ENCODE measurements around the gene SMAD3. TPM values are rescaled to one million over a fixed set of nuclear protein-coding genes. Genes with fewer than 3 reads are reported as not detected.
"Not testable (repeated sequence)": the region's sequence is repeated elsewhere in the genome, so short reads cannot be mapped to it uniquely, and the experiment has no call there.

SMAD3 gene
- total RNA-seq, 1 donor from 2014 or later, result 18.0 TPM

DNA sequence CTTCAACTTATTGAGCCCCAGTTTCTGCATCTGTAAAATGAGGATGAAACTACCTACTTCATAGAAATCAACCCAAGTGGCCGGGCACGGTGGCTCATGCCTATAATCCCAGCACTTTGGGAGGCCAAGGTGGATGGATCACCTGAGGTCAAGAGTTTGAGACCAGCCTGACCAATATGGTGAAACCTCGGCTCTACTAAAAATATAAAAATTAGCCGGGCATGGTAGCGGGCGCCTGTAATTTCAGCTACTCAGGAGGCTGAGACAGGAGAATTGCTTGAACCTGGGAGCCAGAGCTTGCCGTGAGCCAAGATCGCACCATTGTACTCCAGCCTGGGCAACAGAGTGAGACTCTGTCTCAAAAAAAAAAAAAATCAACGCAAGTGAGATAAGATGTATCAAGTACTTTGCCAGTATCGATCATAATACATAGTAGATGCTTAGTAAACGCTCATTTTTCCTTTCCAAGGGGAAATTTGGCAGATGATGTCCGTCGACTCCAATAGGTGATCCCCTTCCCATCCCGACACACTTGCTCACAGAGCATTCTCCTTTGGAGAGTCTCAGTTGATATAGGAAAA, 10.2 kb downstream of the SMAD3 start:
- ATAC-seq; intact Hi-C loops (cut with DNase I); DNase-seq (ENCODE audit: missing footprints): not testable (repeated sequence)

DNA sequence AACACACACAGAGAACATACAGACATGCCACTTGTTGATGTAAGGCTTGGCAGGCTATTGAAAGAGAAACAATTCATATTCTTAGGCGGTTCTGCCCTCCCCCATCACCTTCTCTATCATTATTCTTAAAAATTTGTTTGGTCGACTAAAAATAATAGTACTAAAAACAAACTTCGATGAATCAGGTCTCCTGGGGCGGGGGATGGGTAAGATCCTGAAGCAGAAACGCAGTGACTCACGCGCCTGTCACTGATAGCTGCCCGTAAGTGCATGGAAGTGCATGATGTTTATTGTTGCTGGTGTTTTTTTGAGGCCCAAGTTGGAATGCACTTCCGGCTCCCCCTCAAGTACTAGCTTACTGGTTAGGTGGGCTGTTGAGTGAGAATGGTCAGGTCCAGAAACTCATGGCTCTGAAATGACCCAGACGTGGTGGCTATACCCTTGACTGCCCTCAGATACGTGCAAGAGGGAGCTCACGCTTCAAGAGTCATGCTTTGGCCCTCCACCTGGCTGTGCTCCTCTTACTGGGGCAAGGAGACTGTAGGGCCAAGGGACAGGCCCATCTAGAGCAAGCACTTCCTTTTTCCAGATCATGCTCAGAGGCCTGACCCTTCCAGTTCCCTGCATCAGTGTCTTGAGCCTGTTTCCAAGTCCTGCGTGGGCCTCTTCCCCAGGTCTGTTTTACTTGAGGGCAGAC, 10.9 kb downstream of the SMAD3 start:
- intact Hi-C loops (cut with DNase I), result no loop called here
- ATAC-seq, result no peak
- no peak for DNase-seq (ENCODE audit: missing footprints)

DNA sequence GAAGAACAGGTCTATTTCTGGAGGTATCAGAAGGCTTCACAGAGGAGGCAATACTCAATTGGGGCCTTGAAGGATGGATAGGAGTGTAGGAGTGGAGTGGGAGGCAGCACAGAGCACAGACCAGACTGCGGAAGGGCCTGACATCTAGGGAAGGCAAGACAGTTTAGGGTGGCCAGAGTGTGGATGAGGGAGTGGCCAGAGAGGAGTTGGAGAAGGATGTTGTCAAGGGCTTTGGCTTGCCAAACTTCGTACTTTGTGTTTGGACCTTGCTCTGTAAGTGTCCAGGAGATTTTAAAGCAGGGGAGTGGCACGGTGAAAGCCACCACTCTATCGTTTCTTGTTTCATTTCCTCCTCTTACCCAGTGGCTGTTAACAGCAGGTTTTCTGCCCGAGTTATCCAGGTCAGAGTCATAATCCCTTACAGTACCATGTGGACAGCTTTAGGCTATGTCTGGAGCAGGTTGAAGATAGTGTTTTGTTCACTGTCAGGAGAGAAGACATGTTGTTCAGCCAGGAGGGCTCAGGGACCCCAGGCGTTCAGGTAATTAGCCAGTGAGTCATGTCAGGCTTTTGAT, 12.3 kb downstream of the SMAD3 start:
- DNase-seq (ENCODE audit: missing footprints) (no peak), ATAC-seq (no peak)
- intact Hi-C loops (cut with DNase I), result no loop called here

DNA sequence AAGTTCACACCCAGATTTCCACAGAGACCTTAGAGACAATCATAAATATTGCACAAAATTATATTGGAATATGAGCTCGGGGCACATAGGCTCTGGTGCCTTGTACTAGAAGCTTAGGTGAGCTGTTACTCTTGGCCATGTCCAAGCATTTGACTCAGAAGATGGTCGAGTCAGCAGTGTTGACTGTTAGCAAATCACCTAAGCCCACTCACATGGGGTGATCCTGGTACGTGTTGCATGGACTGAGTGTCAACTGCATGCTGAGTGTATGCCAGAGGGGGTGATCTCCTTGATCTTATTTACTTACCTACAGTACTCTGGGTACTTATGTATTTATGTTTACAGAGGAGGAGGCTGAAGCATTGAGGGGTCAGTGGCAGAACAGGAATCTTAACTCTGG, 14.0 kb downstream of the SMAD3 start:
- DNase-seq (ENCODE audit: missing footprints) (no peak), ATAC-seq (no peak)
- intact Hi-C loops (cut with DNase I), result no loop called here

DNA sequence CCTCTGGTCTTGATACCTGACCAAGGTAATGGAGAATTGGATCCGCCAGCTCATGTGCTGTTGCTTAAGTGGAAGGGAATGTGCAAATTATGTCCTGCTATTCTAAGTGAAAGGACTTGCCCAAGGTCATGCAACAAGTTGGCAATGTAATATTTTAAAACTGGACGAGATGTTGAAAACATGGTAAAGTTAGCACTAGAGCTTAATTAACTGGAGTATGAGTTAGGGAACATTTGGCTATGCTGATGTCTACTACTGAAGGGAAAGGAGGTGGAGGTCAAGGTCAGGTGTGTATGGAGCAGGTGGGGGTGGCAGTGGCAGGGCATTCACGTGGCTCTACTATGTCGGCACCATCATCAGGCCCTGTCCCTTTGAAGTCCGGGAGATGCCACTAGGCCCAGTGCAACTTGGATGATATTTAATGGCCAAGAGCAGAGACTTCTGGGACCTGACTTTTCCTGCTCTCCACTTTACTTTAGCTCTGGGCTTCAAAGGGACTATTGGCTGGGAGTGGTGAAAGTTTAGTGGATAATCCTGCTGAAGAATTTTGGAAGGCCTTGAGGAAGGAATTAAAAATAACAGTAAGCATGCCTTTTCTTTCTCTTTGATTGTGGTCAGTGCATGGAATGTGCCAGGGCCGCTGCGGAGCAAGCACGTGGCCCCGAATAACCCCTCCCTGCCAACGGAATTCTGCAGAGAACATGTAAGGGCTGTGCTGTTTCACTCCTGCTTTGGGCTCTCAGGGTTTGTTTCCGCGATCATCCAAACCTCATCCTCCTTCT, 14.9 kb downstream of the SMAD3 start:
- ATAC-seq (peak; percentile 66), DNase-seq (ENCODE audit: missing footprints) (no peak)
- intact Hi-C loops (cut with DNase I), result no loop called here

DNA sequence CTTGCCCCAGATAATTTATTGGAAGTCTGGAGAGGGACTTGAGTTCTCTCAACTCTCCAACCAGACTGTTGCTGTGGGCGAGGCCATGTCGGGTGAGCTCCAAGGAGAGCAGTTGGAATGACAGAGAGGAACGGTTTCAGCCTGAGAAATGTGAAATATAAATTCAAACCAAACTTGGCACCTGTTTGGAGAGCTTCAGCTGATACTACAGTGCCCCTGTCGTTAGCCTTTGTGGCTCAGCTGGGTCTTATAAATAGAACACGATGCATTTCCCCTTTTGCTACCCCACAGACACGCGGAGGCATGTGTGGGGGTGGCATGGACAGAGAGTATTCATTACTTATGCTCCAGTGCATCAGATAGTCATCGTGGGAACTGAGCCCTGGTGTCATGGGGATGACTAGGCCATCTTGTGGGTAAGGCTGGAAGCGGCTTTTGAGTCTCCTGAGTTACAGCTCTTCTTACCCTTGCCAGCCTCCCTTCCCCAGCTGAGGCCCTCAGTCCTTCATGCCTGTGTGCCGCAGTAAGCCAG, 15.6 kb downstream of the SMAD3 start:
- intact Hi-C loops (cut with DNase I), result no loop called here
- ATAC-seq, result peak; percentile 37
- DNase-seq (ENCODE audit: missing footprints), result no peak

DNA sequence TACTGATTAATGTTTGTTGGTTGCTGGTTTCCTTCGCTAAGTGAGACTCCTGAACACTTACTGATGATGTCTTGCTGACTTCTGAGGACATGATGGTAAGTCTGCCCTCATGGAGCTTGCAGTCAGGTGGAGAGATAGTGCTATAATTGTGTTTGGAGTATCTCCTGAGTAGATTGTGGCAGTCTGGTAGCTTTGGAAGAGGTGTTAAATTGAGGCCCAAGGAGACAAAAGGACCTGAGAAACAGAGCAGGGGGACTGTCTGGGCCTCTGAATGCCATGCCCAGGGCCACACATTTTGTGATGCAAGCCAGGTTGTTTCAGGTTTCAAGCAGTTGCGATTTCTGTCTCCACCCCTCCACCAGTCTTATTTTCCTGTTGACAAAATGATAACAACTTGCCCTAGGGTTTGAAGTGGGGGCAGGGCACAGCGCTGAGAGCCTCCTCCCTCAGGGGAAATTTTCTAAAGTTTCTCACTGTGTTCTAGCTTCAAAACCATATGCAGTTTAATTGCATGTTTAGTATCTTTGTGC, 16.7 kb downstream of the SMAD3 start:
- no peak for DNase-seq (ENCODE audit: missing footprints)
- ATAC-seq, result no peak
- intact Hi-C loops (cut with DNase I), result no loop called here

DNA sequence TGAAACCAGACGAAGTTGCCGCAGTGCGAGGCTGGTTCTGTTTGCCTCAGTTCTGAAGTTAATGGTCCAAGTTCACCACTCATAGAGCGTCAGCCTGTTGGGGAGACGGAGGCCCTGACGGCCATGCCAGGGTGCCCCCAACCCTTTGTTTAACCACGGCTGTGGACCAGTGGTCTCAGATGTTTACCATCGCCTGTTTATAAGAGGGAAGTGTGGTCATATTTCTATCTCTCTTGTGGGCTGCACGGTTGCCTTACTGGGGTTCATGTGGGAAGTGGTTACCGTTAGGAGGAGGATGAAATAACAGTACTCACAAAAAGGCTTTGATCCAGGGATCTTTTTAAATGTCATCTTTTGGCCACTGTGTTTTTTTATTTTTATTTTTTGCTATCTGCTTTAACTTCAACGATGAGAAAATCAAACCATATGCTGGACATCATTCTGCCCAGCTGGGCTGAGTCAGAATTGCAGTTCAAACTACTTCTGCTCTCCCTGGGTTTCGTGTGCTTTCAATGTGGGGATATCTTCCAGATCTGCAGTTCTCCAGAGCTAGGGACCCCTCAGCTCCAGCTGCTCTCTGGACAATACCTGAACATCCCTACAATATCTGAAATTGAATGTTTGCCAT, 17.8 kb downstream of the SMAD3 start:
- DNase-seq (ENCODE audit: missing footprints), result no peak
- intact Hi-C loops (cut with DNase I), result no loop called here
- ATAC-seq, result no peak

DNA sequence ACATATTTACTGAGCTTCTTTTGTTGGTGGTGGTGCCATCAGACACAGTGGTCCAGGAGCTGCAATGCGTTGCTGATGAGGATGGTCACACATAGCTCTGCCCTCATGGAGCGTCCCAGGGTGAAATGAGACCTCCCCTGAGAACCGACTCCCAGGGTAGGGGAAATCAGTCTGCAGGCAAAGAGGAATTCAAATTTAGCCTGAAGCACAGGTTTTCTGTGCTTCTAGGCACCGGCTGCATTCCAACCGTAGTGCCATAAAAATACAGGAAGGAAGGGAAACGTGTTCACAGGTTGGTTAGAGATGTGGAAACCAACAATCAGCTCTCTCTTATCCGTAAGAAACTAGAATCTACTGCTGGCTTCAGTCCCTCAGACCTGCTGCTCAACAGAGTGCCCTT, 19.2 kb downstream of the SMAD3 start:
- DNase-seq (ENCODE audit: missing footprints) (no peak), ATAC-seq (no peak)
- intact Hi-C loops (cut with DNase I), result no loop called here

DNA sequence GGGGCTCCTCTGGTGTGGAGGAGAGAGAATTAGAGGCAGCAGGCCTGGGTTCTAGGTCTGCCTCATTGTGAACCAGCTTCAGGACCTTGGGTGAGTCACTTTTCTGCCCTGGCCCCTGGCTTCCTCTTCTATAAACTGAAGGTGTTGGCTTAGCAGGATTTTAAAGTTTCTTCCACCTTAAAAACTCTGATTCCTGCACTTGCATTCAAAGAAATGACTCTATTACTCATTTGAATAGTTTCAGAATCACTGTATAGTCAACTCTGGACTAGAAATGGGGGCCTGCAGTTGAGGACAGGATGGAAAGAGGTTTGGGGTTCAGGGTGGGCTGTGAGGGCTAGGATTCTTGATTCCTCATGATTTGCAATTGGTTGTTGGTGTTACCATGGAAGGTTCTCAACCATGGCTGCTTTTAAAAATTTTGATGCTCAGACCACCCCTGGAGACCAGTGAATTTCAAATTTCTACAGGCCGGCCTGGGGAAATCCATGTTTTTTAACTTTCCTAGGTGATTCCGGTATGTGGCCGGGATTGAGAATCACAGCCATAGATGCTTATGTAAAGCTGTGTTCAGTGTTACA, 19.9 kb downstream of the SMAD3 start:
- intact Hi-C loops (cut with DNase I), result no loop called here
- ATAC-seq (no peak), DNase-seq (ENCODE audit: missing footprints) (no peak)

DNA sequence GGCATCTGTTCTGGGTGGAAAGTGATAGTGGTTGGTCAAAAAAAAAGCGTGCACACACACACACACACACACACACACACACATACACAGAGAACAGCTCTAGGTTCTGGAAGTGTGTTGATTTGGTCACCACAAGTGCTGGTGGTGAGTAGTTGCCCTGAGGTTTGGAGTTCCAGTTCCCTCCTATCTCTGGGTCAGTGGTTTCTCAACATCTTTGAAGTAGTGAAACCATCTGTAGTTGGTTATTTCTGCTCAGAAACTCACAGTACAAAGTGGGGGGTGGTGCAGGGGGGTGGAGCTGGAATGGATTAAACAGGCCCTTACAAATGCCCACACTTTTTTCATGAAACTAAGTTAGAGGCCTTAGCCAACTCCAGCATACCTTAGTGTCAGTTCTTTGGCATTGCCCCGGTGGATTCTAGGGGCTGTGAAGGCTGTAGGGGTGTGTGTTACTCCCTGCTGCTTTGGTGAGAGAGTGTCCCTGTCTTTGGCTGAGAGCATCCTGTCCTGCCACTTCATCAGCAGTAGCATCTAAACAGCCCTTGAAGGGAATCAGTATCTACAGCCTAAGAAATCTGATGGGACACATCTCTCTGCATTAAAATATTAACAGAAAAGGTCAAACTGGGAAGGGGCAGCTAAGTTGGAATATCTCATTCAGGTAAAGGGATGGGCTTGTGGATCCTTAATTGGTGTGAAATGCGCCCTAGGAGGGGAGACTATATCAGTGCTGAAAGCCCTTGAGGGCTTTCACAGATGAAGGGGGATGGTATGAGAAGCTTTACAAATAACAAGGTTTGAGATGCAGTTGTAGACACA, 20.6 kb downstream of the SMAD3 start:
- intact Hi-C loops (cut with DNase I), result no loop called here
- peak; percentile 48 for ATAC-seq
- DNase-seq (ENCODE audit: missing footprints), result no peak

DNA sequence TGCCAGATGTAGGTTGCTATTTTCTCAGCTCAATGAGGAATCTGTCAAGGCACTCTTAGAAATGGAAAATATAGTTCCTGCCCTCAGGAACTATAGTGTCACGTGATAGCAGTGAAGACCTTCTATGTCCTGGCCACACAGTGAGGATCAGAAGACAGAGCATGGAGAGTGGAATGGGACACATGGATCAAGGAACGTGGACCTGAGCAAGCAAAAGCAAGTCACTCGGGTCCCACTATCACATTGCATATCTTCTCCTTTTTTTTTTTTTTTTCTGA, 21.2 kb downstream of the SMAD3 start:
- intact Hi-C loops (cut with DNase I), result no loop called here
- DNase-seq (ENCODE audit: missing footprints), result no peak
- ATAC-seq, result no peak

DNA sequence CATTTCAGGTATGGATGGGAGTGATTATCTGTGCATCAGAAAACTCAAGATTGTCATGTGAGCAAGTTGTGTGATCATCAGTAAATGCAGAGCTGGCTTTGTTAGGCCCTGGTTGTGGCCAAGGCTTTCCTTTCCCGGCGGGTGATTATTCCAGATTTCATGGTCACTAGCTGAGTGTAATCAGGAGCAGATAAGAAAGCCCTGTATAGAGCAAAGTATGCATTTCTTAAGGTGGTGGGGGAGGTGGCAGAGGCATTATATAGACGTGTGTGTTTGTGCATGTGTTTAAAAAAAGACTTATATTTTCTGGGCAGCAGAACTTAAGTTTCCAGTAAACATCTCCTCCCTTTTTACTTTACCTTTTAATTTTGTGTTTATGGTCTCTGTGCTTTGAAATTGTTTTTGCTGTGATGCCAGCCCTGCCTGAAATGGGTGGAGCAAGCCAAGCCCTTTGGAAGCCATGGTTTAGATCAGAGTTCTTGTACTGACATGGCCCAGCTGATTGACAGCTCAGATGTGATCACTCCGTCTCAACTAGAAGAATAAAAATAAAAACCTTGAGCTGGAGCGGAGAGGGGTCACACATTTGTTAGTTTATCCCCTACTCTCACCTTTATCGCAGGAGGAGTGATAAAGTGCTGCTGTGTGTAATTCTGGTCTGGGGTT, 22.2 kb downstream of the SMAD3 start:
- no peak for ATAC-seq
- no peak for DNase-seq (ENCODE audit: missing footprints)
- intact Hi-C loops (cut with DNase I), result no loop called here

DNA sequence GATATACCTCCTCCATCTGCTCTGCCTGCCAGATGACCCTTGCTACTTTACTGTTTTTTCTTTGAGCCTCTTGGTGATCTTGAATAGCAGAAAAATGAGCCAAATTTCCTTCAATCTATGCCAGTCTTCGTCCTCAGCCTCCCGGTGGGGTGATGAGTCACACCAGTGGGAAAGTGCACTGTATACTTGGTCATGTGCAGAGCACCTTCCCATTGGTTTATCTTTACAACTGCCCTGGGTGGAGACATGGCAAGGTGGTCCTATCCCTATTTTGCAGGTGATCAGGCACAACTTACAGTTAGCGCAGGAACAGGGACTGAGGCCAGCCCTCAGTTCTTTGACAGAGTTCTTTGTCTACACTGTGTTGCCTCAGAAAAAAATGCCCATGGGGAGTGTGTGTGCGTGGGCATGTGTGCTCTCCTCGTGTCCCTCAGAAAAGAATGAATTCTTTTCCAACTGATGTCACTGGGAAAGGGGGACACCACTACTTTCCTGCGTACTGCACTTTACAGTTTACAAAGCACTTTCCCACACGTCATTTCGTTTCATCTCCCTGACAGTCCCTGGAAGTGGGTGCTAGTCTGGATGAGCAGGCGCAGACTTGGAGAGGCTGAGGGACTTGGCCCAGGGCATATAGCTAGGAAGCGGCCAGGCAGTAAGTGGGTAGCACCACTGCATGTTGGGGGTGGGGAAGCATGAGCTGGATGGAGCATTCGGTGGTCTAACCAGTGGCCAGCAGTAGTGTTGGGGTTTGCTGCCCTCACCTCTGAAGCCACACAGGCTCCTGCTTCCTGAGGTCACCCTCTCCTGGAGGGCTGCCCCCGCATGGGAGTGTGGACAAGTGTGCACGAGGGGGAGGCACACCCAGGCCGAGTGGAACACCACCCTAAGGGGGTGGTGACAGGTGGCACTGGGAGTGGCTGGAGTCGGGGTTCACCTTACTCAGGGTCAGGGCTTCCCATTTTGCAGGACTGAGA, 24.1 kb downstream of the SMAD3 start:
- intact Hi-C loops (cut with DNase I), result no loop called here
- no peak for DNase-seq (ENCODE audit: missing footprints)
- no peak for ATAC-seq

DNA sequence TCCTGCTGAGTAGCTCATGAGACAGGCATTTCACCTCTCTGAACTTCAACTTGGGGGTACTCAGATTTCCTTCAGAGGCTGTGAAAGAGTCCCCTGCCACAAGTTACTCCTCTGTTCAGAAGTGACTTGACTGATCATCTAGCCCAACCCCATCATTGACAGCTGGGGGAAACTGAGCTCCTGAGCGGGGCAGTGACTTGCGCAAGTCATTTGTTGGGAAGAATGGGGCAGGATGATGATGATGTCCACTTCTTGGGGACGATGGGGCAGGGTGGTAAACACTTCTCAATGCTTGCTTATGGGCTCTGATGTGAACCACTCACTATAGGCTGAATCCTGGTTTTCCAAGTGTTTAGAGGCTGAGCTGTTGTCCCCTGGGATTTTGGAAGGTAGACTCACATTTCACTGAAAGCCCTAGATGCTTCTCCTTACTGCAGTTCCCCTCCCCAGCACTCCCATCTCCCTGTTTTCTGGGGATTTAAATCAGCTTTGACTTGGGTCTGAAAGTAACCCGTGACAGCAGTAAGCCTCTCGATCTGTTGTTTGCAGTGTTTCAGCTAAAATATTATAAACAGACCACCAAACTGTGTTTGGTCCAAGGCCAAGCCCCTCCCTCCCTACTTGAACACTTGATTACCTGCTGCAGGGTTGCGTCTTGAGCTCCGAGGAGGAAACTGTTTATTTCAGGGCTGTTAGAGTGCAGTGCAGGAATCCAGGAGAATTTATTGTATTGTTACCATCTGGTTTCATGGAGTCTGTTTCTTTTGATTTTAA, 25.1 kb downstream of the SMAD3 start:
- intact Hi-C loops (cut with DNase I), result no loop called here
- ATAC-seq (no peak), DNase-seq (ENCODE audit: missing footprints) (no peak)
